Neuronal stem cell (in vitro differentiated cells): Measurements from ENCODE around the gene CDR2L.

Source experiments
- DNase-seq: peaks from one replicate; pipeline ENCODE4 v3.0.0-alpha.2; 2013; ENCODE audit warnings: low spot score
- H2AFZ ChIP-seq: one replicate; pipeline ENCODE4 v1.6.1; 2013; ENCODE audit warnings: mild to moderate bottlenecking, low read length, inconsistent platforms
- H2AK5ac ChIP-seq: 2 replicates; pipeline ENCODE4 v1.6.1; 2013; ENCODE audit warnings: low read depth, mild to moderate bottlenecking, inconsistent platforms, low read length, moderate library complexity, mixed read lengths
- H2BK120ac ChIP-seq: 2 replicates; pipeline ENCODE4 v1.6.1; 2013; ENCODE audit warnings: low read depth, mild to moderate bottlenecking, inconsistent platforms, low read length, moderate library complexity, mixed read lengths
- H2BK12ac ChIP-seq: one replicate; pipeline ENCODE4 v1.6.1; 2013; ENCODE audit warnings: low read length, inconsistent platforms
- H2BK15ac ChIP-seq: 2 replicates; pipeline ENCODE4 v1.6.1; 2013; ENCODE audit warnings: mild to moderate bottlenecking, low read length, inconsistent platforms, mixed read lengths
- H2BK5ac ChIP-seq: one replicate; pipeline ENCODE4 v1.6.1; 2013; ENCODE audit warnings: inconsistent platforms, mild to moderate bottlenecking, low read length, moderate library complexity
- H3K14ac ChIP-seq: one replicate; pipeline ENCODE4 v1.6.1; 2013; ENCODE audit warnings: low read length, inconsistent platforms
- H3K18ac ChIP-seq: 2 replicates; pipeline ENCODE4 v1.6.1; 2013; ENCODE audit warnings: low read length, inconsistent platforms
- H3K23ac ChIP-seq: 2 replicates; pipeline ENCODE4 v1.6.1; 2013; ENCODE audit warnings: low read depth, mild to moderate bottlenecking, mixed read lengths, low read length, inconsistent platforms; ENCODE audit not compliant: poor library complexity
- H3K27ac ChIP-seq: replicated peaks from 3 replicates; pipeline ENCODE4 v1.5.1; 2013; ENCODE audit warnings: low read length, inconsistent platforms
- H3K27me3 ChIP-seq, 3 experiments: 2 replicates each; pipeline ENCODE4 v1.6.1; 2013; ENCODE audit warnings: low read length in 3 of 3, mild to moderate bottlenecking in 2 of 3, inconsistent platforms in 1 of 3, low read depth in 1 of 3, mixed read lengths in 1 of 3, moderate library complexity in 1 of 3; ENCODE audit not compliant: control insufficient read depth in 3 of 3, insufficient read depth in 3 of 3
- H3K36me3 ChIP-seq, 2 donors: replicated peaks in 1 of 2; 2 replicates each; pipeline ENCODE4 v1.6.1; 2013; ENCODE audit warnings: low read length in 2 of 2; ENCODE audit not compliant: control insufficient read depth in 2 of 2, insufficient read depth in 2 of 2
- H3K4ac ChIP-seq: 2 replicates; pipeline ENCODE4 v1.6.1; 2013; ENCODE audit warnings: inconsistent platforms, mild to moderate bottlenecking, low read length, moderate library complexity
- H3K4me1 ChIP-seq, 2 donors: 1 replicate in 1 of 2; 2 replicates in 1 of 2; pipeline ENCODE4 v1.6.1; 2013; ENCODE audit warnings: low read length in 2 of 2, low read depth in 1 of 2; ENCODE audit not compliant: control insufficient read depth in 2 of 2, insufficient read depth in 1 of 2
- H3K4me2 ChIP-seq: one replicate; pipeline ENCODE4 v1.6.1; 2013; ENCODE audit warnings: mild to moderate bottlenecking, low read length, inconsistent platforms; ENCODE audit not compliant: insufficient read depth, poor library complexity, severe bottlenecking
- H3K4me3 ChIP-seq, 2 donors: 2 replicates each; pipeline ENCODE4 v1.5.1; 2013; ENCODE audit warnings: low read length in 2 of 2, mild to moderate bottlenecking in 2 of 2, inconsistent platforms in 1 of 2, moderate library complexity in 1 of 2
- H3K79me1 ChIP-seq: one replicate; pipeline ENCODE4 v1.6.1; 2013; ENCODE audit warnings: low read depth, mild to moderate bottlenecking, inconsistent platforms, low read length, moderate library complexity
- H3K9ac ChIP-seq: one replicate; pipeline ENCODE4 v1.6.1; 2013; ENCODE audit warnings: mild to moderate bottlenecking, low read depth, low read length, inconsistent platforms; ENCODE audit not compliant: poor library complexity
- H3K9me3 ChIP-seq, 2 donors: replicated peaks in 1 of 2; 2 replicates each; pipeline versions ENCODE3 to v1.6.1; 2013; ENCODE audit warnings: low read length in 2 of 2, mild to moderate bottlenecking in 2 of 2, inconsistent platforms in 1 of 2, low read depth in 1 of 2, mixed read lengths in 1 of 2, moderate library complexity in 1 of 2; ENCODE audit not compliant: control insufficient read depth in 2 of 2, insufficient read depth in 1 of 2
- H4K8ac ChIP-seq: one replicate; pipeline ENCODE4 v1.6.1; 2013; ENCODE audit warnings: low read depth, mild to moderate bottlenecking, inconsistent platforms, low read length, moderate library complexity
- H4K91ac ChIP-seq: one replicate; pipeline ENCODE4 v1.6.1; 2013; ENCODE audit warnings: low read length, low read depth, mild to moderate bottlenecking, inconsistent platforms; ENCODE audit not compliant: poor library complexity
- WGBS, 2 donors: extraction: QIAGEN DNeasy Blood & Tissue Kit; methylation state at CpG; one replicate each; pipeline ENCODE4 v1.1.7; 2013; ENCODE audit warnings: missing lambda C conversion rate in 2 of 2, mixed read lengths in 1 of 2; ENCODE audit not compliant: insufficient read length in 2 of 2, insufficient replicate concordance in 1 of 2; ENCODE audit errors: extremely low coverage in 2 of 2; 5-methylcytosine and 5-hydroxymethylcytosine counted together

Gene CDR2L

GRCh38 chr17:74972107-74972972 lies 15.1 kb upstream of the CDR2L start, which contains the start of gene HID1:
Gene HID1 (minus strand): TSS chr17:74972759. CDS start chr17:74972656, 103 bp downstream.
- no CpG with 5 or more reads among the region's 95 CpGs for WGBS, 2 donors
- H3K27ac ChIP-seq: no peak within 1 kb of the TSS

GRCh38 chr17:74972973-74973328 lies 14.5 kb upstream of the CDR2L start:
- H3K9me3 ChIP-seq: no peaks in the 10 kb centered on the region
- H2BK5ac ChIP-seq: no peak overlapping the region
- no peak overlapping the region for H2AK5ac ChIP-seq
- no peak overlapping the region for H2BK15ac ChIP-seq
- peaks cover 5 to 6% of the 10 kb centered on the region in 2 donors for H3K4me1 ChIP-seq
- H3K23ac ChIP-seq: no peak overlapping the region
- H3K36me3 ChIP-seq: no peaks in the 10 kb centered on the region
- H3K79me1 ChIP-seq: peaks cover 2% of the 10 kb centered on the region
- no peak overlapping the region for H3K27ac ChIP-seq
- WGBS, 2 donors: no CpG with 5 or more reads among the region's 17 CpGs
- no peak overlapping the region for H2BK120ac ChIP-seq
- H3K4me3 ChIP-seq: peak overlapping the region; percentile 44 to 76
- H4K8ac ChIP-seq: no peak overlapping the region
- no peak overlapping the region for H4K91ac ChIP-seq
- peak overlapping the region; percentile 96 for H3K18ac ChIP-seq
- H3K9ac ChIP-seq: peak overlapping the region; percentile 79
- peak overlapping the region; percentile 91 for H2AFZ ChIP-seq
- no peak for DNase-seq
- H3K4ac ChIP-seq: no peak overlapping the region
- H3K4me2 ChIP-seq: peak overlapping the region; percentile 100
- peaks cover 2 to 57% (median 45%) of the 10 kb centered on the region in 3 experiments for H3K27me3 ChIP-seq
- no peak overlapping the region for H3K14ac ChIP-seq
- no peak overlapping the region for H2BK12ac ChIP-seq

More at GRCh38 chr17:74972107-74972972, 15.1 kb upstream of the CDR2L start, which contains the start of gene HID1:
- peaks cover 2 to 57% (median 45%) of the 10 kb centered on the region in 3 experiments for H3K27me3 ChIP-seq
- H3K79me1 ChIP-seq: peaks cover 2% of the 10 kb centered on the region
- H3K9me3 ChIP-seq: no peaks in the 10 kb centered on the region
- H3K18ac ChIP-seq: peak within 1 kb of the TSS; percentile 96
- H3K4ac ChIP-seq: peak within 1 kb of the TSS; percentile 37
- DNase-seq: peak; percentile 68
- peak within 1 kb of the TSS; percentile 100 for H3K4me2 ChIP-seq
- peaks cover 5 to 6% of the 10 kb centered on the region in 2 donors for H3K4me1 ChIP-seq
- no peak within 1 kb of the TSS for H3K14ac ChIP-seq
- H2BK5ac ChIP-seq: no peak within 1 kb of the TSS
- H3K4me3 ChIP-seq: peak within 1 kb of the TSS; percentile 44 to 90
- peak within 1 kb of the TSS; percentile 91 for H2AFZ ChIP-seq
- H3K36me3 ChIP-seq: no peaks in the 10 kb centered on the region
- H2AK5ac ChIP-seq: peak within 1 kb of the TSS; percentile 10
- peak within 1 kb of the TSS; percentile 84 for H3K9ac ChIP-seq
- H2BK12ac ChIP-seq: no peak within 1 kb of the TSS
- peak within 1 kb of the TSS; percentile 58 for H2BK15ac ChIP-seq
- no peak within 1 kb of the TSS for H4K8ac ChIP-seq
- H2BK120ac ChIP-seq: no peak within 1 kb of the TSS
- H4K91ac ChIP-seq: no peak within 1 kb of the TSS
- H3K23ac ChIP-seq: peak within 1 kb of the TSS; percentile 20

GRCh38 chr17:74975943-74976342 lies 11.5 kb upstream of the CDR2L start:
- H3K27me3 ChIP-seq: peaks cover 2 to 43% (median 39%) of the 10 kb centered on the region in 3 experiments

GRCh38 chr17:74977802-74978201 lies 9.6 kb upstream of the CDR2L start:
- H3K4me1 ChIP-seq: peaks cover 1 to 8% of the 10 kb centered on the region in 2 donors
- H3K9ac ChIP-seq: no peak overlapping the region
- no peak overlapping the region for H4K91ac ChIP-seq
- H3K23ac ChIP-seq: no peak overlapping the region
- H3K27me3 ChIP-seq: peaks cover 0 to 31% (median 23%) of the 10 kb centered on the region in 3 experiments
- H2BK120ac ChIP-seq: no peak overlapping the region
- H3K4ac ChIP-seq: no peak overlapping the region
- no peak overlapping the region for H4K8ac ChIP-seq
- no peak overlapping the region for H2AK5ac ChIP-seq
- no peak for DNase-seq
- H2BK15ac ChIP-seq: no peak overlapping the region
- no peak overlapping the region for H2BK12ac ChIP-seq
- no peaks in the 10 kb centered on the region for H3K36me3 ChIP-seq
- peak overlapping the region; percentile 13 for H2BK5ac ChIP-seq
- H3K4me3 ChIP-seq: no peak overlapping the region
- no CpG with 5 or more reads among the region's 3 CpGs for WGBS, 2 donors
- no peak overlapping the region for H3K27ac ChIP-seq
- H3K18ac ChIP-seq: no peak overlapping the region
- no peak overlapping the region for H2AFZ ChIP-seq
- no peaks in the 10 kb centered on the region for H3K79me1 ChIP-seq
- peaks cover 0 to 2% of the 10 kb centered on the region in 2 donors for H3K9me3 ChIP-seq
- H3K4me2 ChIP-seq: no peak overlapping the region
- no peak overlapping the region for H3K14ac ChIP-seq

More at GRCh38 chr17:74975943-74976342, 11.5 kb upstream of the CDR2L start:
- Histone ChIP-seq H3K4me3 (no peak overlapping the region), H4K91ac (no peak overlapping the region), H3K27ac (no peak overlapping the region), H3K36me3 (no peaks in the 10 kb centered on the region), H2BK5ac (no peak overlapping the region), H3K4me2 (no peak overlapping the region), H3K18ac (no peak overlapping the region), H2AK5ac (no peak overlapping the region), H3K4me1 (peaks cover 5 to 6% of the 10 kb centered on the region in 2 donors), H3K4ac (no peak overlapping the region), H2BK15ac (no peak overlapping the region), H2BK12ac (no peak overlapping the region), H4K8ac (no peak overlapping the region), H2BK120ac (no peak overlapping the region), H3K14ac (no peak overlapping the region), H2AFZ (no peak overlapping the region), H3K23ac (no peak overlapping the region), H3K9me3 (peaks cover 0 to 2% of the 10 kb centered on the region in 2 donors), H3K79me1 (peaks cover 2% of the 10 kb centered on the region), H3K9ac (no peak overlapping the region)
- DNase-seq: no peak
- WGBS, 2 donors: no CpG with 5 or more reads among the region's 4 CpGs
